Osteoblast (primary cell): Measurements from ENCODE around the gene CISD3. TPM values are rescaled to one million over a fixed set of nuclear protein-coding genes. Genes with fewer than 3 reads are reported as not detected.

Source experiments
- DNase-seq: peaks from one replicate; pipeline ENCODE4 v3.0.0; 2011; ENCODE audit warnings: low spot score, mixed read lengths; ENCODE audit not compliant: insufficient read length; ENCODE audit errors: missing footprints
- H2AFZ ChIP-seq: 2 replicates; pipeline ENCODE4 v1.6.0; 2011; ENCODE audit warnings: mild to moderate bottlenecking, low read length
- H3K27ac ChIP-seq: 2 replicates; pipeline ENCODE4 v1.5.1; 2011; ENCODE audit warnings: mild to moderate bottlenecking, low read depth, low read length, moderate library complexity
- H3K27me3 ChIP-seq: 2 replicates; pipeline ENCODE4 v1.6.0; 2012; ENCODE audit warnings: mild to moderate bottlenecking, control low read depth, inconsistent platforms, low read length, moderate library complexity; ENCODE audit not compliant: insufficient read depth
- H3K36me3 ChIP-seq: 2 replicates; pipeline ENCODE4 v1.5.1; 2011; ENCODE audit warnings: mild to moderate bottlenecking, low read length, control low read depth, moderate library complexity; ENCODE audit not compliant: insufficient read depth
- H3K4me1 ChIP-seq: 2 replicates; pipeline ENCODE4 v1.5.1; 2011; ENCODE audit warnings: mild to moderate bottlenecking, low read length, control low read depth, moderate library complexity; ENCODE audit not compliant: insufficient read depth
- H3K4me2 ChIP-seq: 2 replicates; pipeline ENCODE4 v1.6.0; 2011; ENCODE audit warnings: mild to moderate bottlenecking, low read length; ENCODE audit not compliant: insufficient read depth
- H3K4me3 ChIP-seq: fragments of 200-600 bp; sonication (generic); 3 replicates; pipeline ENCODE4 v1.5.1; 2012; ENCODE audit warnings: mild to moderate bottlenecking, low read length, inconsistent platforms; ENCODE audit not compliant: insufficient read depth
- H3K79me2 ChIP-seq: 2 replicates; pipeline ENCODE4 v1.6.0; 2012; ENCODE audit warnings: mild to moderate bottlenecking, low read length, control low read depth, inconsistent platforms; ENCODE audit not compliant: insufficient read depth
- H3K9me3 ChIP-seq: 2 replicates; pipeline ENCODE4 v1.5.1; 2011; ENCODE audit warnings: low read depth, low read length, control low read depth
- H4K20me1 ChIP-seq: 2 replicates; pipeline ENCODE4 v1.6.0; 2012; ENCODE audit warnings: mild to moderate bottlenecking, low read length, control low read depth; ENCODE audit not compliant: insufficient read depth
- CTCF ChIP-seq: IDR thresholded peaks from 2 replicates; pipeline ENCODE4 v1.5.1; 2011; ENCODE audit warnings: mild to moderate bottlenecking, low read depth, low read length, moderate library complexity; ENCODE audit errors: extremely low read depth
- total RNA-seq: library from RNA; depleted of rRNA; stranded (reverse); fragments of >200 nt; gene quantifications from 2 replicates; pipeline ENCODE4 v1.2.3, GENCODE V29; 2012

CISD3 gene
- total RNA-seq, result 3.5 and 3.6 TPM in 2 replicates

- Histone ChIP-seq H3K4me3 (peak within 1 kb of the TSS; percentile 92), H3K4me2 (peak within 1 kb of the TSS; percentile 96), H3K4me1 (peaks cover 11% of the 10 kb centered on the region), H3K9me3 (no peaks in the 10 kb centered on the region), H3K79me2 (peaks cover 33% of the 10 kb centered on the region), H3K27me3 (no peaks in the 10 kb centered on the region), H3K36me3 (peaks cover 20% of the 10 kb centered on the region), H4K20me1 (peaks cover 27% of the 10 kb centered on the region), H3K27ac (peak within 1 kb of the TSS; percentile 66), H2AFZ (peak within 1 kb of the TSS; percentile 72)
- DNase-seq, result peak; percentile 100
- peak; percentile 40 for TF ChIP-seq CTCF
Measured at GRCh38 chr17:38729886-38730525, at the start of gene CISD3. Gene CISD3 (plus strand): TSS chr17:38730341. CDS start chr17:38730359, 18 bp downstream.

GRCh38 chr17:38681096-38681495 is 49.0 kb upstream of the CISD3 start:
- Histone ChIP-seq H3K4me2 (no peak overlapping the region), H3K27me3 (no peaks in the 10 kb centered on the region), H3K9me3 (no peaks in the 10 kb centered on the region), H3K79me2 (no peaks in the 10 kb centered on the region), H3K4me3 (no peak overlapping the region), H2AFZ (no peak overlapping the region), H3K4me1 (peaks cover 8% of the 10 kb centered on the region), H3K27ac (no peak overlapping the region), H3K36me3 (no peaks in the 10 kb centered on the region), H4K20me1 (no peaks in the 10 kb centered on the region)
- no peak for TF ChIP-seq CTCF
- DNase-seq, result no peak

- Histone ChIP-seq H3K27ac (no peak overlapping the region), H2AFZ (no peak overlapping the region), H3K9me3 (no peaks in the 10 kb centered on the region), H3K4me2 (no peak overlapping the region), H3K27me3 (no peaks in the 10 kb centered on the region), H3K4me1 (peaks cover 4% of the 10 kb centered on the region), H3K79me2 (no peaks in the 10 kb centered on the region), H3K36me3 (no peaks in the 10 kb centered on the region), H4K20me1 (no peaks in the 10 kb centered on the region), H3K4me3 (no peak overlapping the region)
- DNase-seq, result no peak
- no peak for TF ChIP-seq CTCF
Measured at GRCh38 chr17:38685491-38685890, 44.6 kb upstream of the CISD3 start.

- Histone ChIP-seq H3K27ac (no peak overlapping the region), H3K9me3 (no peaks in the 10 kb centered on the region), H3K4me3 (no peak overlapping the region), H3K36me3 (no peaks in the 10 kb centered on the region), H4K20me1 (no peaks in the 10 kb centered on the region), H3K4me2 (no peak overlapping the region), H3K79me2 (no peaks in the 10 kb centered on the region), H3K27me3 (no peaks in the 10 kb centered on the region), H2AFZ (peak overlapping the region; percentile 51), H3K4me1 (peaks cover 4% of the 10 kb centered on the region)
- peak; percentile 87 for DNase-seq
- TF ChIP-seq CTCF, result no peak
Measured at GRCh38 chr17:38687286-38687685, 42.9 kb upstream of the CISD3 start.
